A172 (cell line): ENCODE measurements around the gene RBM7. TPM values are rescaled to one million over a fixed set of nuclear protein-coding genes. Genes with fewer than 3 reads are reported as not detected.

Experiments
- DNase-seq: peaks from one replicate; pipeline ENCODE4 v3.0.0-alpha.2; 2015; ENCODE audit warnings: low spot score
- total RNA-seq: library from RNA; depleted of rRNA; stranded (reverse); fragments of >200 nt; shearing (Covaris generic); gene quantifications from 2 replicates; pipeline ENCODE4 v1.2.3, GENCODE V29; 2014

RBM7 gene
- total RNA-seq, 1 experiment from 2014 or later, result 39.3 TPM

DNA sequence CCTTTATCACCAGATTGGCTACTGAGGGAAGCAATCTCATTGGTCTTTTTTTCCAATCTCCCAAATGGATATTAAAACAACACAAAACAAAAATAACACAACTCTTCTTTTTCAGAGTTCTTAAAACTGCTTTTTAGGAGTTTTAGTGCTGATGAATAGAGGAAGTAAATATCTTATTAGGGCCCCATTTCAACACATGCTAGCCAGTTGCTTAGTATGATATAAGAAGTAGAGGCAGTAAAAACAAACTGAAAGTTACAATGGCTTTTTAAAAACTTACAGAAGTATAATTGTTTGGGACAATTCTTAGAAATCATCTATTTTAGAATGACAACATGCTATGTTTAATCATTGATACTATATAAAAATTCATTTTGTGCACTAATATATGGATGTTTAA lies 3.5 kb upstream of the RBM7 start:
- DNase-seq, result no peak

DNA sequence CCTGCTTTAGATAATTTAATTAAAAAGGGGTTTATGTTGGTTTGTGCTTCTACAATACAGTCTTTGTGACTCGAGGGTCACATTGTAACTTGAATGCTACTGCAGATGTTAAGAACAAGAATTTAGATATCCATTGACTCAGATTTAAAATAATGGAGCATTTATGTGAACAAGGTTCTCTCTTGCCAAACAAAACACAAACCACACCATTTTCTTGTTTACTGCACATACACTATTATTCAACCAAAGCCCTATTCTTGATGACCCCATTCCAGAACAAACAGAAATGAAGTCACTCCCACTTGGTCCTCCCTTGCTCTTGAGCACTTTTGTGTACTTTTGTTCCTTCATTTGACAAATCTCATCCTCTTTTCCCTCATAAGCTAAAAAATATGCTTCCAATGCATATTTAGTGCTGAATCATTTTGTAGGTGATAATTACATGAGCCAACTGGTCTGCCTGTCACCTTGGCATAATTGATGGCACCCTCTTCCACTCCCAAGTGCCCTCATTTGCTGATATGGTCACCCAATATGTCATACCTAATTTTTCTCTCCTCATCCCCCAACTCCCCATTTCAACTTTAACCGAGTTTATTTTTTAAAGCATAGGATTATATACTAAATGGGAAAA lies 3.0 kb upstream of the RBM7 start:
- DNase-seq, result no peak

DNA sequence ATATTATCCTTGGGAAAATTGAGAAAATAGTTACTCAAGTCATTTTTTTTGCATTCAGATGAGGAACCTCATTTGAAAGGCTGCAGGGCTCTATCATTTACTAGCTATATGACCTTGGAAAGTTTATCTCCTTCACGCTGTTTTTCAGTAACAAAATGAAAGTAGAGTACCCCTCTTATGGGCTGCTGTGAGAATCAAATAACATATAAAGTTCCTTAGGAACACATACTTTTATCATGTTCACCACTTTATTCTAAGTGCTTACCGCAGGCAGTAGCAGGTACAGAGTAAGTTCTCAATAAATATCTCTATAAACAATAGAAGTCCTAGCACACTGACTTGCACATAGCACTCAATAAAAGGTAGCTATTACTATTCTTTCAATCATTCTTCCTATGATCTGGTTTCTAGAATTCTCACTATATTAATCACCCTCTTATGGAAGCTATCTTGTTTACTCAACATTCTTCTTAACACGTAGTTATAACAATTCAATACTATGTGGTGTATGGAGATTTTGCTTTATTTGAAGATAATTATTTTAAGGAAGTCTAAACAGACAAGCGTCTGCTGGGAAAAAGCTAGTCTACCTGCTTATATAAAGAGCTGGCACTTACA lies 2.1 kb upstream of the RBM7 start:
- no peak for DNase-seq

DNA sequence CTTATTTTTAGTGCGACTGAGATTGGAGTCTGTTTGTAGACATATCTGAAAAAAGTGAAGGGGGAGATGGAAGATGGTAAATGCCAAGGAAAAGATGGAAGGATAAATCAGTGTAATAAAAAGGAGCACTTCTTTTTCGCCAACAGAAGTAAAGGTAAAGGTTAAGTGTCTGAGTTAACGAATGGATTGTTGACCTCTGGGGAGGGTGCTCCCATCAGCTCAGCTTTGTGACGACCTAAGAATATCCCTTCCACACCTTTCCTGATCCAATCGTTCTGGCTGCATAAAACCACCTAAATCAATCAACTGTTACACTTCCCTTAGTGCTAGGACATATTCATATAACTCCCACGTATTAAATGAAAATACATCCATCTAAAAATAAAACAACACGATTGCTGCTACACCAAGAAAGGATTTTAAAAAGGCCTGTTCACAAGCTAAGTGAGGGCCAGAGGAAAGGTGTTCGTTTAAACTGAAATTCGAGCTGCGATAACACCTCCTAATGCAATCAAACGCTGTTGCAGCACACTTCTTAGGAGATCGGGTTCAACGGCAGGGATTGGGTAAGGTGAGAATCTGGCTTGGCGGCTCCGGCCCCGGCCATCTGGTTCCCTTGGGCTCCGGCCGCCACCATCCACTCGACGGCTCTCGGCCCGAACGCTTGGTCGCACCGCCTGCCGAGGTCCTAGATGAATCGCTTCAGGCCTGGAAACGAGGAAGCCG lies 813 bp upstream of the RBM7 start:
- DNase-seq, result no peak

DNA sequence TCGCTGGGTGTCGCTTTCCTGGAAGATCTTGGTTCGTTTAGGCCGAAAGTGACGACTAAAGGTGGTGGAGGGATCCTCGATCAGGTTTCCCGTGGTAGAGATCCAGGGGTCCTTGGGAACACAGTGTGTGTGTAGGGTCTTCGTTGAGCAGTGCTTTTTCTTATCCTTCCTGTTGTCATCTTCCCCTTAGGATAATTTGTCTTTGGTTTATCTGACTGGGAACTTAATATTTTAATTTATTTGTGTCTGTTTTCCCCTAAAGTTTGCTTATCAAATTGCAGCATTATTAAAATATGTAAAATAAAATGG lies 403 bp downstream of the RBM7 start:
- DNase-seq, result no peak

DNA sequence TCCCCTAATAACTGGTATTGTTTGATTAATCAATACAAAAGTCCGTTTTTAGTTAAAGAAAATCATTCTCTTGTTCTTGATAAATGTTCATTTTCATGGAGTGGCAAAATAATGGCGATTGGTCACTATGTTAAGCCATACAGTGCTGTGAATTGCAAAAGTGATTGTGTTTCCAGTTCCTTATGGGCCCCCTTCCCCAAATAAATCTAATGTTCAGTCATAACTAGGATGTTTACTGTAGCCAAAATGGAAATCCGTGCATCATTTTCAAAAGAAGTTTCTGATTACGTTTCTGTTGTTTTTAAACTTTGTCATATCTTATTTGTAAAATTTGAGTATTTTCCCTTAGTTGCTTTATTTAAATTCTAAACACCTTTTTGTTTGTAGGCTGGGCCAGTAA lies 845 bp downstream of the RBM7 start:
- DNase-seq, result no peak

DNA sequence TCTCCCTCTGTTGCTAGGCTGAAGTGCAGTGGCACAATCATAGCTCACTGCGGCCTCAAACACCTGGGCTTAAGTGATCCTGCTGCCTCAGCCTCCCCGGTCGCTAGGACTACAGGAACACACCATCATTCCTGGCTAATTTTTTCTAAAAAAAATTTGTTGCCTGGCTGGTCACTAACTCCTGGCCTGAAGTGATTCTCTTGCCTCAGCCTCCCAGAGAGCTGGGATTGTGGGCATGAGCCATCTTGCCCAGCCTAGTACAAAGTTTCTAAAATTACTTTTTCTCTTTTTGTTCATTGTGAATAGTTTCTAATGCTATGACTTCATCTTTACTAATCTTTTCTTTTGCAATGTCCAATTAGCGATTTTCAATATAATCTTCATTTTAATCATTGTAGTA lies 12.5 kb downstream of the RBM7 start:
- DNase-seq, result no peak

DNA sequence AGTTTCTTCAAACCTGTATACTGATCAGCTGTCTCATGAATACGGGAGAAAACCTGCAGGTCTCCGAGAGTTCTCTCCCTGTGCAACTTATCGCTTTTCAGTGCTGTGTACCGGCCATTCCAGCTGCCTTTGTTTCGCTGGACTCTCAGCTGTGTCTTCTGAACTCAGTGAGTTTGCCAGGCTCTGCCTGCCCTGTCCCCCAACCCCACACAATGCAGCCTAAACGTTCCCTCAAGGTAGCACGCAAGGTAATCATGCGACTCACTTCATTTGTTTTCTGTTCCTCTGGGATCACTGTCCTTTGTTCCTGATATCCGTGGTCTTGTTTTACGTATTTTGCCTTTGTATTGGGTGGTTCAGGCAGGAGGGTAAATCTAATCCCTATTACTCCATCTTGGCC lies 13.5 kb downstream of the RBM7 start:
- no peak for DNase-seq

DNA sequence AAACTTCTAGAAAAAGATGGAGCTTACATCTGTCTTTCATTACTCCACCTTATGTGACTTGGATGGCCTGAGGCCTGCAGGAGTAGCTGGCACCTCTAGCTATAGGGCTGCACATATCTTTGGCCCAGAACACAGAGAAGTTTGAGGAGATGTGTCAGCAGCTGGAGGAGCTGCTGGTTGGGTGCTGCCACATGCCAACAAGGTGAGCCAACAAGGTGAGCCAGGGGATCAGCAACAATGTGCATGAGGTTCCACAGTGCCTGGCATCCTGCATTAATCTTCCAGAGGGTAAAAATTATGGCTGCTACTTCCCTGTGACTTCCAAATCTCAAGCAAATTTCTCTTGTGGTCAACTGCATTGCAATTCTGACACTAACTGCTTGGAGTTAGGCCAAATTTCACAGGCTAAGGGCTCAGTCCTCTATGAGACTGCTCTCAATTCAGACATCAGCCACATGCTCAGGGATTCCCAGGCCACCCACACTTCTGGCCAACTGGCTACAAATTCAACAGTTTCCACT lies 16.0 kb downstream of the RBM7 start:
- no peak for DNase-seq

DNA sequence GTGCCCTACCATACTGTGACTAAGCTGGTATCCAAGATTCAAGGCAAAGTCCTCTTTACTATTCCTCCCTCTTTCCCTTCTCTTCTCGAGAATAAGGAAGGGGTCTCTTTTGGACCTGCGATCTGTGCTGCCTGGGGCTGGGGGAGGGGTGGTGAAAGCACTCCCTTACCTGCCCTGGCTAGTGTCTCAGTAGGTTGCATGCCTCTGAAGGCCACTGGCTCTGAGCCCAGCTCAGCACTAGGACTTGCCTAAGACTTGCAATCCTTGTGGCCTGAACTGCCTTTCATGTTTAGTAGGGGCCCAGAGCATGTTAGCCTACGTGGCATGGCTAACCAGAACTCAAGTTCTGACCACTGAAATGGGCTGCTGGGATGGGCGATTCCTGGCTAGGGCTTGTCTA lies 25.8 kb downstream of the RBM7 start:
- no peak for DNase-seq

DNA sequence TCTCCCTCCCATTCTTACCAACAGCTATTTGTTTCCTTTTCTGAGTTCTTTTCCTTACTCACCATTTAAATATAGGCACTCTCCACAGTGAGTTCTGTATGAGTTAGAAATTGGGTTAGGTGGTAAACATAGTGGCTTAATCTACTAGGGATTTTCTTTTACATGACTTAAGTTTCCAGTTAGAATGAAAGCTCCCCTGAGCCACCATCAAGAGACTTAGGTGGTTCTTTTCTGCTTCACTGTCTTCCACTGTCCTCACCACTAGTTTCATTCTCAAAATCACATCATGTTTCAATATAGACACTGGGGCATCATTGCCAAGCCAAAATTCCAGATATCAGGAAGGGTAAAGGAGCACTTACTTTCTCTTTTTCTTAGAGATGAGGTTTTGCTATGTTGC lies 29.8 kb downstream of the RBM7 start:
- no peak for DNase-seq

DNA sequence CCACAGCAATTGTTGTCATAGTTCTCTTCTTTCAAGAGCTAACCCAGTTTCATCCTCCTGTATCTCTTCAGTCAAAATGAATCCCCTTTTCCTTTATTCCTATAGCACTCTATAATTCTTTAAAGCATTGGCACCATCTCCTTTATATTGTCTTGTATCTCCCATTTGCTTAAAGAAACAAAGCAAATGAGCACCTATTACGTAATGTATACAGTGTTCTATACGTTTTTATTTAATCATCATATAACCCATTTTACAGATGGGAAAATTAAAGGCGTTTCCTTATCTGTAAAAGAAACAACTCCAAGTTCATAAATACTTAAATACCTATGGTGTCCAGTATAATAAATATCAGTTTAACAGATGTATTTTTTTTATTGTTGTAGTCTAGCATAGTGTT lies 32.4 kb downstream of the RBM7 start:
- DNase-seq, result no peak

DNA sequence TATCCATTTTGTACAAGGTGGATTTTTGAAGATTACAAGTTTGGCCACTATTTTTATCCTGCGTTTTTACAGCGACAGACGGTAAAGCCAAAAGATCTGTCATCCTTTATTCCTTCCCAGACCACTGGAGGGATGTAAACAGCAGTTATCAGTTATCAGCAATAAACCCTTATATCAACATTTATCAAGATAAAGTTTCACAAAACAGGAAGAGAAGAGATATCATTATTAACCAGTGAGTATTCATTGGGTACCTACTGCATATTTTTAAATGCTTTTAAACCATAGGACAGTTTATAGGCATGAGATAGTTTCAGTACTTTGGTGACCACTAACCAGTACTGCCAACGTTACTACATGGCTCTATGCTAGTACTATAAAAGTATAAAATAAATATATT lies 32.9 kb downstream of the RBM7 start:
- DNase-seq, result no peak

DNA sequence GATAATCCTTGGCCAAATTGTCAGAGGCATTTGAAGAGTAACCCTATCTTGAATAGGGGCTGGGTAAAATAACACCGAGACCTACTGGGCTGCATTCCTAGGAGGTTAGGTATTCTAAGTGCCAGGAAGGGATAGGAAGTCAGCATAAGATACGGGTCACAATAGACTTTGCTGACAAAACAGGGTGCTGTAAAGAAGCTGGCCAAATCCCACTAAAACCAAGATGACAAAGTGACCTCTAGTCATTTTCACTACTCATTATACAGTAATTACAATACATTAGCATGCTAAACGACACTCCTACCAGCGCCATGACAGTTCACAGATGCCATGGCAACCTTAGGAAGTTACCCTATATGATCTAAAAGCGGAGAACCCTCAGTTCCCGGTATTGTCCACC lies 37.8 kb downstream of the RBM7 start:
- no peak for DNase-seq

DNA sequence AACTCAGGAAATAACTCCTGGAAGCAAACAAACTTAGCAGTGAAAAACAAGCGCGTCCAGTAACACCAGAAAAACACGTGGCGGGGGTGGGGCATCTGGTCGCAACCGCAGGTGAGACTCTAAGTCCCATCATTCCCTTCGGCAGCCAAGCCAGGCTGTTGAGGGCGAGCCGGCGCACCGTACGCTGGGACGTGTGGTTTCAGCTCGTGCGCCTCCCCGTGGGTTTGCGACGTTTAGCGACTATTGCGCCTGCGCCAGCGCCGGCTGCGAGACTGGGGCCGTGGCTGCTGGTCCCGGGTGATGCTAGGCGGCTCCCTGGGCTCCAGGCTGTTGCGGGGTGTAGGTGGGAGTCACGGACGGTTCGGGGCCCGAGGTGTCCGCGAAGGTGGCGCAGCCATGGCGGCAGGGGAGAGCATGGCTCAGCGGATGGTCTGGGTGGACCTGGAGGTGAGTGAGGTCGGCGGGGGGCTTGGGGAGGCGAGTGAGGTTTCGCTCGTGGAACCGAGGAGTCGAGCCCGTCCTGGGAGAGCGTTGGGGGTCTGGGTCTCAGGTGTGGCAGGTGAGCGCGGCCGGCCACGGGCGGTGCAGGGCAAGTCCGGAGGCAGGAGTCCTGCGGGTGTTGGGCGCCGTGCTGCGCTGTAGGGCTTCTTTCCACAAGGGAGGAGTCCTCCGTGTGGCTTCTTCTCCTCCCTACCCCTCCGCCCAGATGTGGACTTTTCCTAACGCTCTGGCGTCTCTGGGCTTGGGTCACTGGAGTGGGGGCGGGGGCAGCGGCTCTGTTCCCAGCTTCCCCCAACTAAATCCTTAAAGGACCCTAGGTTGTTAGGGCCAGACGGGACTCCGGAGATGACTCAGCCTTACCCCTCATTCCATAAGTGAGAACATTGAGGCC lies 39.0 kb downstream of the RBM7 start, which contains the start of gene REXO2:
Gene REXO2 (plus strand): TSS at position 239 of the 892 bp plus-strand sequence. CDS start 62 bp downstream, at position 301.
- DNase-seq, result peak; percentile 78

DNA sequence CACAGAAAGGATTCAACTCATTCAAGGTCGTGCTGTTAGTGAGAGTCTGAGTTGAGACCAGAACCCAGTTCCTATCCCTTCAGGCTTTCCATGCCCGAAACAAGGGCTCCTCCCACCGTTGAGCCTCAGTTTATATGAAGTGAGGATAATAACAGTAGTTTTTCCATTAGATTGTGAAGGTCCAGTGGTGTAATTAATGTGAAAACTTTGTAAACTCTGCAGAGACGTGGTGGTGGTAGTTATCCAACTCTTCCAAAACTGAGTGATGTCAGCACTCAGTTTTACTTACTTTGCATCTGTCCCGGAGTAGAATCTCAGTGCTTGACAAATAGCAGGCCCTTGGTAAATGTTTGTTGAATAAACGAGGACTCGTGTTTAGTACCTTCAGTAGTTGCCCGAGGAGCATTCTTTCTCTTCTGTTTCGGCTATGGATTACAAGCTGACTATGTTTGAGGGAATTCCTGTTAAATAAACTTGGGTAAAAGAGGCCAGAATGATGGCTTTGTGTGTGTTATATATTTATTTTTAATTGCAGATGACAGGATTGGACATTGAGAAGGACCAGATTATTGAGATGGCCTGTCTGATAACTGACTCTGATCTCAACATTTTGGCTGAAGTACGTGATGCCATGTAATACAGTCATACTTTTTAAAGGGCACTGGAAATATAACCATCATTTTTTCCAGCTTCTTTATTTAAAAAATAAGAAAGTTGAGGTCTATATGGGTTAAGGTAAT lies 39.8 kb downstream of the RBM7 start:
- no peak for DNase-seq

DNA sequence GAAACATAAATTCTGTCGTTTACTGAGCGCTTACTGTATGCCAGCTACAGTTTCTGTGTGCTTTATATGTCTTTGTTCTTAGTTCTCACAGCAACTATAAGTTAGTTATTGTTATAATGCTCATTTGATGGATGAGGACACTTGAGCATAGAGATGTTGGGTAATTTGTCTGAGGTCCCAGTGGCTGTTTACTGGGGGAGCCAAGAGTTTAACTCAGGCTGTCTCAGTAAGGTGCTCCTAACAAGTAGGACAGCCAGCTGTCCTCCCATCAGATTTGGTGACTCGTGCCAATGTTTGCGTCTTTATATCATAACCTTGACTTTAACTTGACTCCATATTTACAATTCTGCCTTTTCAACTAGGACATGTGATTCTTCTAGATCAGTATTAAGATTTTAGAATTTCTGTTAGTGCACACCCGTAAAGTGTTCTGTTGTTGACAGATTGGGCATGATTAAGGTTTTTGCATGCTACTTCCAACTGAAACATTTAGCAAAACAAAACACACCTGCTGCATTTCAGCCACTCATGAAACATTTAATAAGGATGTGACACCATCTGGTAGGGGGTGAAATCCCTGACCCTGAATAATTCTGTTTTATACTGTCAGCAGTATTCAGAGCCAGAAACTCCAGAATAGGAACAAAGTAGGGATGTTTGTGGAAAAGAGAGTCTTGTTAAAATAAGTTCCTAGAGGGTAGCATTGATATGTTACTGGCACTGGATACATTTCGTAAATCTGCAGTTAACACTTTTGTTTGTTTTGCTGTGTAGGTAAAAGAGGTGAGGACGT lies 40.7 kb downstream of the RBM7 start:
- DNase-seq, result no peak

DNA sequence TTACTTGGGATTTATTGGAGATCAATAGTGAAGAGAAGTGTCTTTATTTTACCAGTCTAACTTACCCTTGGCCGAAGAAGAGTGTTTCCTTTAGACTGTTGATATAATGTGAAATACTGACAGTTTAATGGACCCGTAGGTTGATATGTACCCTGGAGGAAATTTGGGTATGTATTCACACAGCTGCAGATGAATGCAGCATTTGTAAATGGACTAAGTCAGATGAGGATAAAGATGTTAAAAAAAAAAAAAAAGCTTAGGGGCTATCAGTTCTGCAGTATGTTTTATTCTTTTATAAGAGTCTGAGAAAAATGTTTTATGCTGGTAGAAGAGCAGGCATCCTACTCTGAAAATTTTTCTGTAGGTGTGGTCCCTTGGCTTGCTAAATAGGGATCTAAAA lies 41.5 kb downstream of the RBM7 start:
- DNase-seq, result no peak

DNA sequence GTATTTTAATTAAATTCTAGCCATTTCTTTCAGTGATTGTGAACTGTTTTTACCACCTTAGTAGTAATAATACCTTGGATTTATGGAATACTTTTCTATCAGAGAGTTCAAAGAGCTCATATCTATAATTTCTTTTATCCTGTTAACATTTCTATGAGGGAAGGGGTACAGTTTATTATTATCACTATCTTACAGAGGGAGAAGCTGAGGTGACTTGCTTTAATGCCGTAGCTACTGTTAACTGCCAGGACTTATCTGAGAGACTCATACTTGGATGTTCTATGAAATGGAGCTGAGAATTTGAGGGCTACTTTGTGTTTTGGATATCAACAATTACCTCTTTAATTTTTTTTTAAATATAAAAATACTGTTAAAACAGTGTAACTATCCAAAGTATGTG lies 42.1 kb downstream of the RBM7 start:
- no peak for DNase-seq

DNA sequence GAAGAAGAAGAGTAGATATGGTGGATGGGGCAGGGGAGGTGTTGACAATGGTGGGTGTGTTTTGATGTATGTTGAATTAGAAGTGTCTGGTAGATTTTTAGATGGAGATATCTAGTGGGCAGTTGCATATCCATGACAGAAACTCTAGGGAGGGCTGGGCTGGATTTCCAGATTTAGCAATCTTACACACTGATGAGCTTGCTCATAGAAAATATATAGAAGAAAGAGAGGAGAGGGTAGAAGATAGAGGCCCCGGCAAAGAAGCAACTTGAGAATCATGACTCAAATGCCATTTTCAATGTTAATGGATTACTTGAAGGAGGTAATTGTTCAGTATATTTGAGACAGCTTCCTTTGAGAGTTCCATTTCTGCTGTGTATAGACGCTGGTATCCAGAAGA lies 47.0 kb downstream of the RBM7 start:
- DNase-seq, result no peak

DNA sequence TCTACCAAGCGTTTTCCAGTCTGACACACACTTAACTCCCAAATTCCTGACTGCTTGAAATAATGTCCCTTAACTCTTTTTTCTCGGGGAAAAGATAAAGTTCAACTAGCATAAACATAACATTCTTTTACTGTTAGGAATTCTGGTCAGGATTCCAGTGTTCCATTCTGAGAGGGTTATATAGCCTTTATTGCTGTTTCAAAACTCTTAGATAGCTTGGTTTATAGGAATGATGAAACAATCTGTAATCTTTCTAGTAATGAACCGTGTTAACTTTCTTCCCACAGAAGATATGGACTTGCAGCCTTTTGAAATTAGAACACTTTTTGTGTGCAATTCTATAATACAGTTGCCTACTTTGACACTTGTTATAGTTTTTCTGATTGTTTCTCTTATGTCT lies 47.4 kb downstream of the RBM7 start:
- DNase-seq, result no peak
